Psoas muscle (tissue), 8 donors: ENCODE data around the gene NDUFV2. TPM values are rescaled to one million over a fixed set of nuclear protein-coding genes. Genes with fewer than 3 reads are reported as not detected.
"Not testable (repeated sequence)": the region's sequence is repeated elsewhere in the genome, so short reads cannot be mapped to it uniquely, and the experiment has no call there.

Experiments
- ATAC-seq, 4 donors: fragments of 200-7000 bp; cut with Tn5 transposase; one replicate each; pipeline ENCODE4 v1.9.1; 2020; ENCODE audit warnings: moderate library complexity in 3 of 4, mild to moderate bottlenecking in 2 of 4
- DNase-seq, 2 donors: peaks; one replicate each; pipeline ENCODE4 v3.0.0-alpha.2; 2020
- H3K27ac ChIP-seq: fragments of 200-600 bp; one replicate; pipeline ENCODE4 v1.8.0; 2022
- H3K27me3 ChIP-seq, 3 donors: fragments of 200-600 bp in 1 of 3; one replicate each; pipeline versions ENCODE4 v1.6.1 to v1.8.0; 2013 to 2022; ENCODE audit warnings: low read length in 2 of 3, mild to moderate bottlenecking in 2 of 3, moderate library complexity in 1 of 3; ENCODE audit not compliant: insufficient read depth in 3 of 3
- H3K36me3 ChIP-seq, 2 donors: fragments of 200-600 bp in 1 of 2; one replicate each; pipeline versions ENCODE4 v1.6.1 to v1.8.0; 2013 to 2022; ENCODE audit warnings: low read depth in 1 of 2, mild to moderate bottlenecking in 1 of 2, moderate library complexity in 1 of 2; ENCODE audit not compliant: insufficient read depth in 1 of 2
- H3K4me1 ChIP-seq: fragments of 200-600 bp; one replicate; pipeline ENCODE4 v1.8.0; 2022
- H3K4me3 ChIP-seq: fragments of 200-600 bp; one replicate; pipeline ENCODE4 v1.8.0; 2022; ENCODE audit warnings: mild to moderate bottlenecking
- H3K9me3 ChIP-seq: fragments of 200-600 bp; one replicate; pipeline ENCODE4 v1.8.0; 2022
- WGBS, 3 donors: extraction: QIAGEN DNeasy Blood & Tissue Kit; methylation state at CpG; one replicate each; pipeline versions ENCODE4 v1.1.6 to v1.1.7; 2013; 5-methylcytosine and 5-hydroxymethylcytosine counted together
- intact Hi-C, 2 donors: fragments of 100-400 bp; cut with DNase I; formaldehyde crosslinking; loops; one replicate each; pipeline versions ENCODE4 v1.11.0 to v1.14.2; 2022
- polyA plus RNA-seq, 3 donors: library from polyadenylated mRNA; stranded (reverse); fragments of 200-250 nt; gene quantifications; one replicate each; pipeline ENCODE4 v1.2.3, GENCODE V29; 2013
- total RNA-seq, 4 donors: library from RNA; stranded (reverse); fragmentation: NEBNext Ultra II Directional in 2 of 4; extraction: Animal tissue kit (Norgen Biotek cat#: 25700) in 2 of 4; gene quantifications; one replicate each; pipeline versions ENCODE4 v1.2.1 to v1.2.4, GENCODE V29; 2021 to 2023
- TF ChIP-seq, protein P1 (sequence below): fragments of 200-600 bp; IDR thresholded peaks from one replicate; pipeline ENCODE4 v1.8.0; 2022; ENCODE audit warnings: antibody characterized with exemption
- donor health status: healthy with polysubstance abuse.
- donor health status: DM: no; HTN: no; CAD: no; lungs with moderate emphysema.
- donor health status: Bipolar disorder and iron deficiency.
- donor health status: healthy.
- donor health status: DM: yes; HTN: yes; CAD: no.
- donor health status: DM: no; HTN: no; CAD: no.
- donor health status: DM: no; HTN: no; CAD: no.
- donor health status: DM: yes; HTN: yes; CAD: no.

The NDUFV2 gene
- total and polyA plus RNA-seq, 7 donors, result 312 to 565 (median 451) TPM

DNA sequence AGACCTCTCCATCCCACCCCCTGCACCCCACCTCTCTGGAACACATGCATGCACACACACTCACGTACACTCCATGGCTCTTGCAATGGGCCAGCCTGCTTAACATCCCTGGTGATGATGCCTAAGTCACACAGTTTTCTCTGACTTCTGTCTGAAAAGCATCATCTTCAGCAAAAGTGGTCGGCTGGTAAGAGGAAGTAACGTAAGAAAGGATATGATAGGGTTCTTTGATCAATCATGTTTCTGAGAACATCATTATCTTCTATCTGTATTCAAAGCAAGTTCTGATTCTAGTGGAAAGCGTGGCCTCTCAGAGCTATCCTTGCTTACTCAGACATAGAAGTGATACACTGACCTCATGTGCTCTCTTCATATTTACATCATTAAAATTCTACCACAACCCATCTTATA is 11.4 kb upstream of the NDUFV2 start:
- Histone ChIP-seq H3K4me1 (no peaks in the 10 kb centered on the region), H3K36me3 (no peaks in the 10 kb centered on the region), H3K27me3 (no peaks in the 10 kb centered on the region), H3K27ac (no peak overlapping the region), H3K4me3 (no peak overlapping the region), H3K9me3 (no peaks in the 10 kb centered on the region)
- ATAC-seq, result no peak
- 90 to 96% (median 93%) methylated on average over 4 of the region's 4 CpGs for WGBS, 3 donors
- DNase-seq, result no peak
- intact Hi-C loops, result no loop called here
- TF ChIP-seq, protein P1, sequence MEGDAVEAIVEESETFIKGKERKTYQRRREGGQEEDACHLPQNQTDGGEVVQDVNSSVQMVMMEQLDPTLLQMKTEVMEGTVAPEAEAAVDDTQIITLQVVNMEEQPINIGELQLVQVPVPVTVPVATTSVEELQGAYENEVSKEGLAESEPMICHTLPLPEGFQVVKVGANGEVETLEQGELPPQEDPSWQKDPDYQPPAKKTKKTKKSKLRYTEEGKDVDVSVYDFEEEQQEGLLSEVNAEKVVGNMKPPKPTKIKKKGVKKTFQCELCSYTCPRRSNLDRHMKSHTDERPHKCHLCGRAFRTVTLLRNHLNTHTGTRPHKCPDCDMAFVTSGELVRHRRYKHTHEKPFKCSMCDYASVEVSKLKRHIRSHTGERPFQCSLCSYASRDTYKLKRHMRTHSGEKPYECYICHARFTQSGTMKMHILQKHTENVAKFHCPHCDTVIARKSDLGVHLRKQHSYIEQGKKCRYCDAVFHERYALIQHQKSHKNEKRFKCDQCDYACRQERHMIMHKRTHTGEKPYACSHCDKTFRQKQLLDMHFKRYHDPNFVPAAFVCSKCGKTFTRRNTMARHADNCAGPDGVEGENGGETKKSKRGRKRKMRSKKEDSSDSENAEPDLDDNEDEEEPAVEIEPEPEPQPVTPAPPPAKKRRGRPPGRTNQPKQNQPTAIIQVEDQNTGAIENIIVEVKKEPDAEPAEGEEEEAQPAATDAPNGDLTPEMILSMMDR, result no peak

DNA sequence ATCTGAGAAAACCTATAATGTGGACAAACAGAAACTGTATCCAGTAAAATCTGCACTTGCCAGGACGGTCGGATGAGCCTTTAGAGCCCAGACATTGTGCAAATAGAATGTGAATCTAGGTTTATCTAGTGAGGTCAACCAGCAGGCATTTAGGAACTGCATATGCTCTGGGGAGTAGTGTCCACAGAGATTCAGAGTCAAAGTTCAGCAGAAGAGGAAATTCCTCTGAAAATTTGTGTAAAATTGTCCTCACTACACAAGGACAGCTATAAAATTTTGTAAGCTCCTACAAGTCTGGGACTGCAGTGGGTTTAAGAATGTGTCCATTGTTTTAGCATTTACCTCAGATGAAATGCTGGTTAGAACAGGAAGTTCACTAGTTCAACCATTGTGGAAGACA is 9.8 kb upstream of the NDUFV2 start:
- Histone ChIP-seq H3K9me3 (no peaks in the 10 kb centered on the region), H3K36me3 (no peaks in the 10 kb centered on the region), H3K27ac (no peak overlapping the region), H3K4me3 (no peak overlapping the region), H3K4me1 (peaks cover 7% of the 10 kb centered on the region), H3K27me3 (no peaks in the 10 kb centered on the region)
- ATAC-seq (no peak), DNase-seq (no peak)
- TF ChIP-seq, protein P1, result no peak
- WGBS, 3 donors, result 43 to 64% (median 45%) methylated on average over 2 of the region's 2 CpGs
- intact Hi-C loops, result no loop called here

DNA sequence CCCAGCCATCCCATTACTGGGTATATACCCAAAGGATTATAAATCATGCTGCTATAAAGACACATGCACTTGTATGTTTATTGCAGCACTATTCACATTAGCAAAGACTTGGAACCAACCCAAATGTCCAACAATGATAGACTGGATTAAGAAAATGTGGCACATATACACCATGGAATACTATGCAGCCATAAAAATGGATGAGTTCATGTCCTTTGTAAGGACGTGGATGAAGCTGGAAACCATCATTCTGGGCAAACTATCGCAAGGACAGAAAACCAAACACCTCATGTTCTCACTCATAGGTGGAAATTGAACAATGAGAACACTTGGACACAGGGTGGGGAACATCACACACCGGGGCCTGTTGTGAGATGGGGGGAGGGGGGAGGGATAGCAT is 9.4 kb upstream of the NDUFV2 start:
- H3K4me1 ChIP-seq, H3K36me3 ChIP-seq, H3K9me3 ChIP-seq, H3K4me3 ChIP-seq, DNase-seq, H3K27me3 ChIP-seq, ATAC-seq, intact Hi-C loops, H3K27ac ChIP-seq: not testable (repeated sequence)
- WGBS, 3 donors, result 71 to 85% (median 82%) methylated on average over 3 of the region's 3 CpGs

DNA sequence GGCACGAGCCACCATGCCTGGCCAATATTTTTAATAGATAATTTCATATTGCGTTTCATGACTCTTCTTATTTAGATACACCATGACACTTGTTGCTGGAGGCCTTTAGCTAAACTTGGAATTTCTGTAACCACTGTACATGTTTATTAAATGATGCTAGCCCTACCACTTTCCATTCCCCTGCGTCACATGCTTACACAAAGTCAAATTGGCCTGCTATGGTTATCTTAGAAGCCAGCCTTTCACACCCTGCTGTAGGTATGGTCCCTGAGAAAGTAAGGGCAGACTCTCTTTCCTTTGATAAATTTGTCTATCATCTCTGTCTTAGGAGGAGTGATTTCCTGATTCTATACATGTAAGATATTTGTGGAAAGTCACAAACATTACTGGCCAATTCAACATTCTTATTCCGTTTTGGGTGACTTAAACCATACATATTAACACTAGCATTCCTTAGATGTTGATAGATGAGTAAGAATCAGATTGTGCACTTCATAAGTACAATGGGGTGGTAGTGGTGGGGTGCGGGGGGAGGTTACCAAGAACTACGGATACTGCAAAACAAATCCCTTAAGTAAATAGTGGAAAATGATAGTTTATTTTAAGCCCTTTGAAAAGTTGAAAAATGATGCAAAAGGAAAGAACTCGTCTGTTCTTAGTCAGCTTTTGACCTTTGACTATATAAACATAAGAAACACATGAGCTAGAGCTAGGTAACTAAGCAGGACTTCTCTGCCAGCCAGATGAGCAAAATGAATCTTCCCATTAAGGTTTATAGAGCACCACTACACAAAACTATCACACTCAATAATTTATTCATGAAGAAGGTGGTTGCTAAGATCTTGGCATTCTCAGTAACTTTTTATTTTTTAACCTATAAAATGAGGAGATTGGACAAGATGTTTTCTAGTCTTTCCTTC is 7.9 kb upstream of the NDUFV2 start:
- DNase-seq, result no peak
- TF ChIP-seq, protein P1, result no peak
- H3K4me1 ChIP-seq, result peaks cover 7% of the 10 kb centered on the region
- no peaks in the 10 kb centered on the region for H3K36me3 ChIP-seq
- 83 to 88% (median 85%) methylated on average over 7 of the region's 7 CpGs for WGBS, 3 donors
- intact Hi-C loops, result no loop called here
- ATAC-seq, result no peak
- H3K27me3 ChIP-seq, result no peaks in the 10 kb centered on the region
- H3K9me3 ChIP-seq, result no peaks in the 10 kb centered on the region
- no peak overlapping the region for H3K27ac ChIP-seq
- H3K4me3 ChIP-seq, result no peak overlapping the region

DNA sequence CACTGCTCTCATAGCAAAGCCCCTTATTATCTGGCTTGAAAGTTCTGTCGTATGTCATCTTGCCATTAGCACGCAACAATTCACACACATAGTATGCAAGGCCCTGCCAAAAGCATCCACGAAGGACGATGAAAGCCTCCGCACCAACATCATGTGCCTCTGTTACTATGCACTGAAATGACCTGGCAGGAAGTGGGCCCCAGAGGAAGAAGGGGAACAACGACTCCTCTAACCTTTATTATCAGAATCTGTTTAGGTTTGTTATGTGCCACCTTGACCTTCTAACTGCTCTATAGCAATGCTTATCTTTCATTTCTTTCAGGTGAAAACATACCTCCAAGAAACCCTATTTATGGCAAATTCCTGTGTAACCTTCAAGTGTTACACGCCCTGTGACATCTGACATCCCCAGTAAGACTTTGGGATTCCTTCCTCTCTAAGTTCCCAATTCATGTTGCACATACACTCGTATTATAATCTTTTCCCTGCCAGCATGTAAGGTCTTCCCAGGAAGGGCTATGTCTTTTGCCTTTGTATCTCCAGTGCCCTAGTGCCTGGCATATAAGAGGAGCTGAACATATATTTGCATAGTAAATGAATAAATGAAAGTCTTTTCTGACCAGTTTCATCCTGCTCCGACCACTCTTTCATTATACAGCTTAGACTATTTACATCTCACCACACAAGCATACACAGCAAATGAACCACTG is 7.0 kb upstream of the NDUFV2 start:
- intact Hi-C loops, result no loop called here
- no peak for ATAC-seq
- H3K4me1 ChIP-seq, result peaks cover 7% of the 10 kb centered on the region
- TF ChIP-seq, protein P1, result no peak
- DNase-seq, result no peak
- no peaks in the 10 kb centered on the region for H3K9me3 ChIP-seq
- no peak overlapping the region for H3K4me3 ChIP-seq
- H3K36me3 ChIP-seq, result no peaks in the 10 kb centered on the region
- no peak overlapping the region for H3K27ac ChIP-seq
- WGBS, 3 donors, result 66 to 79% (median 71%) methylated on average over 9 of the region's 9 CpGs
- H3K27me3 ChIP-seq, result no peaks in the 10 kb centered on the region
